ENCODE measurements around the gene B3GALT6.

The B3GALT6 gene

DNA sequence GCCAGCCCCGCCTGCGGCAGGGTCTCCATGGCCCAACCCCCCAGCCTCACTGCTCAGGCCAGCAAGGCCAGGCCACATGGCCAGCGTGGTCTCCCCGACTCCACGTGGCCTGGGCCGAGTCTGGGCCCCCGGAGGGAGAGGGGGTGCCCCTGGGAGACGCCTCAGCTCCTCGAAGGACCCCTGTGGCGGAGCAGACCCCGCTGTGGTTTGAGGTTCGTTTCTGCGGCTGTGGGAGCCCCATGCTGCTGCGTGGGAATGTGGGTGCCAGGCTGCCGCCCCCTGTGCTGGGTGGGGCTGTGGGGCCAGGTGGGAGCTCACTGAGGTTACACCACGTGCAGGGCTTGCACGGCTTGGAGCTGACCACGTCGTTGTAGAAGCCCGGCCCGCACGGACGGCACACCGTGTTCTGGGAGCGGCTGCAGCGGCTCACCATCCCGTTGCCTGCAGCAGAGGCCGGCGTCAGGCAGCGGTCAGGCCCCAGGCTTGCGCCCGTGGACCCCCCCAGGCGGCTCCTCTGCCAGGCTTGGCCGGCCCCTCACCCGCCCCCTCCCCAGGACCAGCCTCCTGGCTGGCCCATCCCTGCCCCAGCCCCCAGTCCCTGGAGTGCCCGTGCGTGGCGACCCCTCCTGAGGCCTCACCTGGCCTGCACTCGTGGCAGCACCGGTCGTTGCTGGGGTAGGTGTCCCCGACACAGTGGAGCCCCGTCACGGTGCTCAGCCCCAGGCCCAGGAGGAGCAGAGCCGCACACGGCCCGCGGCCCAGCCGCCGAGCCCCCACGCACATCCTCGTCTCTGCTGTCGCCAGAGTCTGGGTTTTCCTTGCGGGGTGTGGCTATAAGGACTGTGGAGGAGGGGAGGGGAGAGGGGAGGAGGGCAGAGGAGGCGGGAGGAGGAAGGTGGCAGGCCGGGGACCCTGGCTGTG, 18.4 kb upstream of the B3GALT6 start, which contains the start of gene TNFRSF4:
Gene TNFRSF4 (minus strand): TSS at position 809 of the 921 bp plus-strand sequence. CDS start 26 bp downstream, at position 783.
- H3K4me3 ChIP-seq (ENCODE audit: low read length): peak within 1 kb of the TSS; percentile 25
- peak; percentile 58 for DNase-seq (ENCODE audit: low read depth, low spot score)

DNA sequence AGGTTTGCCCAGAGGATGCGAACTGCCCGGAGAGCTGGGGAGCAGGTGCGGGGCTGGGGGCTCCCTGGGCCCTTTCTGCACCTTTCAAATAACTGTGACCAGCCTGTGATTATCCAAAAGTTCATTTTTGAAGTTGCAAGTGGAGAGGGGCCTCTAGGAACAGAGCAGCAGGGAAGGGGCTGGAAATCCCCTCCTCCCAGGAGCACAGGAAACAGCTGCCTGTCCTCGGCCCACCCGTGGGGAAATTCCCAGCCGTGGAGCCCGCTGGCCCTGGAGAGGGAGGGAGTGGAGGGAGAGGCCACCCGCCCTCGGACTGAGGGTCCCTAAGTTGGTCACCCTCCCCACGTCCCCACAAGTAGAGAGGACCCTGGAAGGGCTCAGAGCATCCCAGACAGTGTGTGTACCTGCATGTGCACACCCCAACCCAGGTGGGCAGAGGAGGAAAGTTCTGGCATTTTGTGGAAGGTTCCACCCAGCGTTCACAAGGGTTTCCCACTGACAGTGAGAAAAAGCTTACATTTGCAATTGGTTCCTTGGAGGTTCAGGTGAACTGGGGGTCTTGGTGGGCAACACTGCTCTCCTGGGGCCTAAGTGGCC, 16.9 kb upstream of the B3GALT6 start:
- no peak for DNase-seq (ENCODE audit: low read depth, low spot score)
- no peak overlapping the region for H3K4me3 ChIP-seq (ENCODE audit: low read length)

GRCh38 chr1:1215881-1216605, 16.0 kb upstream of the B3GALT6 start:
- DNase-seq (ENCODE audit: low read depth, low spot score): no peak

DNA sequence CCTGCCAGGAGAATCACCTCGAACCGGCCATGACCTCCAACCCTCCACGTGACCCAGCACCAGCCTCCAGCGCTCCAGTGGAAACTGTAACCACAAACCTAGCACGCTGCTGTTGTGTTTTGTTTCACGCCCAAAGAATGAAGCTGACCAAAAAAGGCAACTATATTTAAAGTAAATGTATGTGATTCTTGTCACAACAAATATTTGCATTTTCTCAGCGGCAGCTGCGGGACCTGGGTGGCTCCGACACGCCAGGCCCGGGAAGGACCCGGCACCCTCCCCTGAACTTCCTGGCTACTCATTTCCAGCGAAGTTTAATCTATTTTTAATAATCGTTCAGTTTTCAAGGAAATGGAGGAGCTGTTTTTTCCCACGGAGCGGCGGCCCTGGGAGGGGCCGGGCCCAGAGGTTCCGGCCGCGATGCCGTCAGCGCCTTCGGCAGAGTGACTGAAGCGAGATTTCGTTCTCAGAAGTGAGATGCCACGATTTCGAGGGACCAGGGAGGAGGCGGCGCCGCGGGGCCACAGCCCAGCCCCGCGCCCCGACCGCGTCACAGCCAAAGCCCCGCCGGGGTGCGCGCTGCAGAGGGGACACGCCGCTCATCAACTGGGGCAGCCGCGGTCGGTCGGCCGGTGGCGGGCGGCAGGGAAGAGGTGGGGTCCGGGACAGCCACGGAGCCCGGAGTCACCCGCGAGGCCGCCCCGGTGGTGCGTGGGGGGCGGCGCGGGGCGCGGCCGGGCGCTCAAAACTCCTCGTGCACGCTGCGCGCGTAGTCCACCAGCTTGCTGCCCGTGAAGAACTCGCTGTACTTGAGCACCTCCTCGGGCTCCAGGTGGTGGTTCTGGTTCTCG, 15.0 kb upstream of the B3GALT6 start:
- no peak for DNase-seq (ENCODE audit: low read depth, low spot score)
- H3K4me3 ChIP-seq (ENCODE audit: low read length): no peak overlapping the region

More at GRCh38 chr1:1215881-1216605, 16.0 kb upstream of the B3GALT6 start:
- H3K4me3 ChIP-seq (ENCODE audit: low read length): no peak overlapping the region

DNA sequence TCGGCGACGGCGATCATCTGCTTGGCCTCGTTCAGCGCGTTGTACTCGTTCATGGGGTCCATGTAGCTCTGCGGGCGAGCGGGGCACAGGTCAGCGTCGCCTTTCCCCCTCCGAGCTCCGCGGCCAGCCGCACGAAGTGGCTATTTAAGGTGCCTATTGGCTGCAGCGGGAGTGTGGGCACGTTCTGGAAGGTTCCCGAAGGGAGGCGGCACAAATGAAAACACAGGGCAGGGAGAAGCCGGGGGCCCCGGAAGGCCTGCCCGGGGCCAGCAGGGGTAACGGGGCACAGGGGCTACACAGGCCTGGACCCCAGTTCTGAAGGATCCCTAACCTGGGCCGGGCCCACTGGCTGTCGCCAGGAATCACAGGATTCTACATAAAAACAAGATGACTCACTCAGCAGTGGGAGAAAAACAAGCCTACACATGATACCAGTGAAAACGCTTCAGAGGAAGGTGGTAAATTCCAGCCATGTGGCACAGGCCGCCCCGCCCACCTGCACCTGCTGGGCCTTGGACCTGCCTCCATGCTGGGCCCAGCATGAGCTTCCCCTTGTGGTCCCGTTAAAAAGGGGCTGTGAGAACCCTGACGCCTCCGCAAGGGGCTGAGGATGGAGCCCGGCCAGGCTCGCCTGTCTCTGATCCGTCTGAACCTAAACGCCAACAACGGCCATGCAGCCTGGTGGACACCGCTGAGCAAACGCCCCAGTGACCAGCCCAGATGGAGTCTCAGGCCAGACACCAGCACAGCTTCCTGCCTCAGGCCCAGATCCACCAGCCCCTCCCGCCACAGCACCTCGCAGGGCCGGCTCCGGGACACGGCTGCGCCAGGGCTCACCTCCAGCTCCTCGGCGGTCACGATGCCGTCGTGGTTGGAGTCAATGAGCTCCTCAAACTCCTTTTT, 14.2 kb upstream of the B3GALT6 start:
- no peak for DNase-seq (ENCODE audit: low read depth, low spot score)
- H3K4me3 ChIP-seq (ENCODE audit: low read length): no peak overlapping the region

- no peak for DNase-seq (ENCODE audit: low read depth, low spot score)
- no peak overlapping the region for H3K4me3 ChIP-seq (ENCODE audit: low read length)
These were observed 13.4 kb upstream of the B3GALT6 start for GRCh38 chr1:1218524-1219200.

DNA sequence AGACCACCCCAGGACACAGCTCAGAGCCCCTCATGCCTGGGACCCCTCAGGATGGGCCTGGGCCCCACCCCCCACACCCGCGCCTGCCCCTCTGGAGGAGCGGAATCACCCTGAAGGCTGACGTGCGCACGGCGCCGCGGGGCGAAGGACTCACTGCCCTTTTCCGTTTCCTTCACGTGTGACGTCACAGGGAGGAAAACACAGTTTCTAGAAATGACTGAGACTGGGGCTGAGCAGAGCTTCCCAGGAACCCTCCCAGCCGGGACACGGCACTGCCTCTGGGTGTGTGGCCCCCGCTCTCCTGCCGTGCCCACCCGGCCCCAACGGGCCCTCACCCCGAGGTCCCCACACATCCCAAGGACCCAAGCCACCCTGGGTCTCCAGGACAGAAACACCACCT, 12.7 kb upstream of the B3GALT6 start:
- DNase-seq (ENCODE audit: low read depth, low spot score): no peak
- H3K4me3 ChIP-seq (ENCODE audit: low read length): no peak overlapping the region

DNA sequence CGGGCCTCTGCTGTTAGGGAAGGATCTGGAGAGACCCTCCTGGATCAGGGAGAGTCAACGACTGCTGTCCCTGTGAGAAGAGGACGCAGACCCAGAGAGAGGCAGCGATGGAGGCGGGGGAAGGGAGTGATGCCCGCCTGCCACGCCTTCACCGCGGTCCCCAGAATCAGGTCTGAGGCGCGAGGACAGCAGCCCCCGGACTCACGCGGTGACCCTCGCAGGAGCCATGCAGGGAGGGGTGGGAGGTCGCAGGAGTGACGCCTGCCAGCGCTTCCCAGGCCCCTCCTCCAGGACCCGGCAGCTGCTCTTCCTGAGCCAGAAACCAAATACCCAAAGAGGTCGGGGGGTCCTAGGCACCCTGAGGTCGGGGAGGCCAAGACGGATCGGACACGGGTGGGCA, 11.8 kb upstream of the B3GALT6 start:
- no peak for DNase-seq (ENCODE audit: low read depth, low spot score)
- no peak overlapping the region for H3K4me3 ChIP-seq (ENCODE audit: low read length)

GRCh38 chr1:1221887-1222574, 10.0 kb upstream of the B3GALT6 start:
- H3K4me3 ChIP-seq (ENCODE audit: low read length): no peak overlapping the region
- DNase-seq (ENCODE audit: low read depth, low spot score): no peak

DNA sequence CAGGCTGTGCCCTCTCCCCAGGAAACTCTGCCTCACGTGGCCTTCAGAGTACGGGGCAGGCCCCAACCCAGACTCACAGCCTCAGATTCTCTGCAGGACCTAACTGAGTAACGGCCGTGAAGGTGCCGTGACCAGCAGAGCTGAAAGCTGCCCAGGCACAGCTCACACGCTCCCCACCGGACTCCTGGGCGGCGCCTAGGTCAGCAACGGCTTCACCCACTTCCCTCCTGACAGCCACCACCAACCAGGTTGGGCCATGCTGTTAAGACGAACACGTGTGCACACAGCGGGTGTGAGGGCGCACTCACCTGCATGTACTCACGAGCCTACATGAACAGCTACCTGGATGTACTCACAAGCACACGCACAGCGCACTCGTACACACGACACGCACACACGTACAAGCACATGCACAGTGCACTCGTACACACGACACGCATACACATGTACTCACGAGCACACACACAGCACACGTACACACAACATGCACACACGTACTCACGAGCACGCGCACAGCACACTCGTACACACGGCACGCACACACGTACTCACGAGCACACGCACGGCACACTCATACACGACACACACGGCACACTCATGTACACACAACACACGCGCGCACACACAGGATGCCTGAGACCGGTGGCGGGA, 9.3 kb upstream of the B3GALT6 start:
- H3K4me3 ChIP-seq (ENCODE audit: low read length): no peak overlapping the region
- no peak for DNase-seq (ENCODE audit: low read depth, low spot score)

GRCh38 chr1:1223321-1223720, 8.7 kb upstream of the B3GALT6 start:
- no peak for DNase-seq (ENCODE audit: low read depth, low spot score)
- no peak overlapping the region for H3K4me3 ChIP-seq (ENCODE audit: low read length)

DNA sequence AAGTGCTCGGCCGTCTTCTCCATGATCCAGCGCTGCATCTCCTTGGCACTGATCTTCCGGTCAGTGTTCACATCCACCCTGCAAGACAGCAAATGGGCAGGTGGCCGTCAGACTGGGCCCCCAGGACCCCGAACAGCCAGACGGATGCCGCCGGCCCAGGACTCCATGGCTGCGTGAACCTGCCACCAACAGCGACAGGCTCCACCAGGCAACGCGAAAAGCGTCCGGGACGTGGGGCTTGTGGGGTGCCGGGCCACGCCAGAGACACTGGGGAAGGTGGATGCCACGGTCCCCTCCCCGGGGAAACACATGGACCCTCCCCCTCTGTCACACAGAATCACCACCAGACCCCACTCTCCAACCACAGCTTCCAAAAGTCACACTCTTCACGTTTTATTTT, 8.1 kb upstream of the B3GALT6 start:
- no peak for DNase-seq (ENCODE audit: low read depth, low spot score)
- H3K4me3 ChIP-seq (ENCODE audit: low read length): no peak overlapping the region

- DNase-seq (ENCODE audit: low read depth, low spot score): no peak
- H3K4me3 ChIP-seq (ENCODE audit: low read length): no peak overlapping the region
These were observed 6.7 kb upstream of the B3GALT6 start for GRCh38 chr1:1225238-1225845.

DNA sequence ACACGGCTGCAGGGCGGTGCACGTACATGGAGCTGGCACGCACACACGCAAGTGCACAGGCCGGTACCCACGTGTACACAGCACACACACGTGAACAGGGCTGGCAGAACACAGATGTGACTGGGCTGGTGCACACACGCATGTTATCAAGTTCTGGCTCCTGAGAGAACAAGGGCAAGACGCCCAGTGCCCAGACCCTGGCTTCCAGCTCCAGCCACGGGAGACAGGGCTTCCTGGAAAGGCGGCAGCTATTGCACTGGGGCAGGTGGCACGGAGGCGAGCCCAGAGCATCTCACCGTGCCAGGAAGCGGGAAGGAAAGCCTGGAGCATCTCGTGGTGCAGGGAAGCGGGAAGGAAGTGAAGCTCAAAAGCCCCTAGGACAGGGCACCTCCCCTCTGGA, 6.1 kb upstream of the B3GALT6 start:
- no peak overlapping the region for H3K4me3 ChIP-seq (ENCODE audit: low read length)
- no peak for DNase-seq (ENCODE audit: low read depth, low spot score)

DNA sequence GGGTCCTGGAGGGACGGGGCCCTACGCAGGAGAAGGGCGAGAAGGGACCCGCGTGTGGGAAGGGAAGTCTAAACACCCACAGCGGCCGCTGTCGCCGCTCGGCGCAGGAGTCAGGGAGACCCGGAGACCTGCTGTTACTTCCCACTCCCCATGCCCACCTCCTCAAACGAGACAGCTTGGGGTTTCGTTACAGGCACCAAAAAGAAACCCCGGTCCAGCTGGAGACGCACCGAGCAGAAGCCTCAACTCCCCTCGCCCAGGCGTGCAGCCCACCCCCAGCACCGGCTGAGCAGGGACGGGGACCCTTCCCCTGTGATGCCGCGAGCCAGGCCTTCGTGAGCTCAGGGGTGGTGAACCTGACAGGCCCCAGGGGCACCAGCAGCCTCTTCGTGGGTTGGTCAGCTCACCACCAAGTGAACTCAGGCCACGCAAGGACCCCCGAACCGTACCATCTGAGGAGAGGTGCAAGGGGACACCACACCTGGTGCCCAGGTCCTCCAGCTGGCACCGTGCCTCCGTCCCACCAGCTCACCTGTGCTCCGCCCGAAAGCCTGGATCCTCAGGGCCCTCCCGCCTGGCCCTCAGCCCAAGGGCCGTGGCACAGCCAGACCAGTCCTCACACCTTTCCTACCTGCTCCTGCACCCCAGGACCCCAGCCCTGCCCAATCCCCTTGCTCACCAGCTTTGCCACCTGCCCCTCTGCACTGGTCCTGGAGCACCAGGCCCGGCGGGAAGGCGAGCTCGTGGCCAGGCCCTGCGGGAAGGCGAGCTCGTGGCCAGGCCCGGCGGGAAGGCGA, 5.3 kb upstream of the B3GALT6 start:
- no peak for DNase-seq (ENCODE audit: low read depth, low spot score)
- no peak overlapping the region for H3K4me3 ChIP-seq (ENCODE audit: low read length)

Measured in Jurkat, Clone E6-1 (cell line).